SK-N-SH treated with all-trans-retinoic acid at 6 μM for 48 hours (cell line): ENCODE results near the gene TTC39A.

ENCODE experiments used
- ARNTL ChIP-seq: fragments of 450-650 bp; formaldehyde crosslinking; IDR thresholded peaks from 2 replicates; pipeline ENCODE4 v1.5.0; 2020; ENCODE audit warnings: low read depth, mild to moderate bottlenecking, moderate library complexity, borderline replicate concordance
- ISL1 ChIP-seq: fragments of 250-450 bp; sonication (Bioruptor Pico); IDR thresholded peaks from 2 replicates; pipeline ENCODE4 v2.1.2; 2022; ENCODE audit warnings: mild to moderate bottlenecking, moderate library complexity
- PATZ1 ChIP-seq: fragments of 250-450 bp; sonication (Bioruptor Pico); IDR thresholded peaks from 2 replicates; pipeline ENCODE4 v1.8.0; 2020; ENCODE audit warnings: mild to moderate bottlenecking, moderate library complexity, borderline replicate concordance
- RARB ChIP-seq: fragments of 250-450 bp; sonication (Bioruptor Pico); IDR thresholded peaks from 2 replicates; pipeline ENCODE4 v1.8.0; 2021; ENCODE audit warnings: mild to moderate bottlenecking, moderate library complexity

DNA sequence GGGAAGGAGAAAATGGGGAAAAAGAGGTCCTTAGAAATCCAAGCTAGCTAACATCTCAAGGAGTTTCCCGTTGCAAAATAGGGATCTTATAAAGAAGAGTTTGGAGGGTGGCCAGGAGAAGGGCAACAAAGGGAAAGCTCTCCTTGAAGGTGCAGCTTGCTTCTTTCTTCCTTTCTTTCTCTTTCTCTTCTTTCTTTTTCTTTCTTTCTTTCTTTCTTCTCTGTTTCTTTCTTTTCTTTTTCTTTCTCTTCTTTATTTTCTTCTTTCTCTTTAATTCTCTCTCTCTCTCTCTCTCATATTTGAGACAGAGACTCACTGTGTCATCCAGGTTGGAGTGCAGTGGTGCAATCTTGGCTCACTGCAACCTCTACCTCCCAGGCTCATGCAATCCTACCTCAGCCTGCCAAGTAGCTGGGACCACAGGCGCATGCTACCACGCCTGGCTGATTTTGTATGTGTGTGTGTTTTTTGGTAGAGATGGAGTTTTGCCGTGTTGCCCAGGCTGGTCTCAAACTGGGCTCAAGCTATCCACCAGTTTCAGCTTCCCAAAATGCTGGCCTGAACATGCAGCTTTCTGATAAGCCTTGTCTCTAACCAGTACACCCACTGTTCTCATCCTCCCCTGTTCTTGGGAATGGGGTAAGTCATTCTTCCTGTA is 49.9 kb downstream of the TTC39A start:
- no peak for TF ChIP-seq ARNTL (CRISPR knock-in tag)
- no peak for TF ChIP-seq PATZ1
- TF ChIP-seq RARB (CRISPR knock-in tag), result no peak
- no peak for TF ChIP-seq ISL1 (CRISPR knock-in tag)
